Stimulated activated CD4-positive, alpha-beta T cell treated with anti-CD3 and anti-CD28 coated beads, Interleukin-1b, Interleukin-23, amount 100 ng/mL, for 48 hours (primary cell): Measurements from ENCODE around the gene STK38.
"Not testable (repeated sequence)": the region's sequence is repeated elsewhere in the genome, so short reads cannot be mapped to it uniquely, and the experiment has no call there.

ENCODE experiments used
- DNase-seq: peaks from one replicate; pipeline ENCODE4 v3.0.0-alpha.2; 2020

The STK38 gene

GRCh38 chr6:36479256-36479655 is 68.0 kb downstream of the STK38 start:
- no peak for DNase-seq

DNA sequence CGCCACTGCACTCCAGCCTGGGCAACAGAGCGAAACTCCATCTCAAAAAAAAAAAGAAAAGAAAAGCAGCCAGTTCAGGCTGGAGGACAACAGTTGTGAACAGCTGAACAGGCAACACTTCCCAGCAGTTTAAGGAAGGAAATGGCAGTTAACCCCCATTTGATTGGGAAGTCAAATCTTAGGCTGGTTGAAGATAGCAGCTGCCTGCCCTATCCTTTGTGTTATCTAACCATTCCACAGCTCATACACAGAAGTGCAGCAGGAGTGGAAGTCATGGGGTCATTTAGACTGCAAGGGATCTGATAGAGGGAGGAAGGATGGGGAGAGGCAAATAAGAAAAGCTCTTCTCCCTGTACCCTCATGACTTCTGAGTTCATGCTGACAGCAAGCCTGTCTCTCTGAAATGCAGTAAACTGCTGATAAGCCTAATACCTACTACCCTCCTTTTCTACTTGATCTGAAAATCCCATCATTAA is 69.2 kb downstream of the STK38 start:
- no peak for DNase-seq

DNA sequence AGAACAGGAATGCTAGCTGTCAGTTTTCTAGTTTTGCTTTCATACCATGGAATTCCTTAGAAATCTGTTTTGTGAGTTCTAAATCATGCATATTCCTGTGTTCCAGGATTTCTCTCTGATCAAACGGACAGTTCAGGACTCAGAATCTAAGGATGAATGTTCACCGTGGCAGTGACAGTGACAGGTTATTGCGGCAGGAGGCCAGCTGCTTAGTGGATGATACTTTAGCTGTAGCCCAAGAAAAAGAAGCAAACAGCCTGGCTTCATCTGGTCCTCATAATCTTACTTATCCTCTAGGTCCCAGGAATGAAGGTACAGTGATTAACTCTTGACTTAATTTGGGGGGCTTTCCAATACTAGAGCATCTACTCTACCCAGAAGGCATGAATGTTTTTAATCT is 77.3 kb downstream of the STK38 start:
- DNase-seq, result no peak

- DNase-seq, result no peak
Observed at GRCh38 chr6:36469148-36469661, 78.1 kb downstream of the STK38 start.

- no peak for DNase-seq
Observed at GRCh38 chr6:36467625-36468024, 79.7 kb downstream of the STK38 start.

- DNase-seq, result no peak
Observed at GRCh38 chr6:36464233-36464632, 83.0 kb downstream of the STK38 start.

DNA sequence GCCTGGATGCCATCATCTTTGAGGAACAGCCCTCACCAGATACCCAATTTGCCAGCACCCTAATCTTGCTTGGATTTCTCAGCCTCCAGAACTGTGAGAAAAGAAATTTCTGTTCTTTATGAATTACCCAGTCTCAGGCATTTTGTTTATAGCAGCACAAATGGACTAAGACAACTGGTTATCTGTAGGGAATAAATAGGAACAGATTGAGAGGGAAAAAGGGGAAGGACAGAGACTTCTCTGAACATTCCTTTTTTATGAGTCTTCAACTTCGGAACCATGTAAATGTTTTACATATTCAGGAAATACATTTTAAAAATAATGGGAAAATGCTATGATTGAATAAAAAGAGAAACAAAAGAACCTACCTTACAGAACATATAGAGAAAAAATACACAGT is 83.6 kb downstream of the STK38 start:
- DNase-seq, result no peak

DNA sequence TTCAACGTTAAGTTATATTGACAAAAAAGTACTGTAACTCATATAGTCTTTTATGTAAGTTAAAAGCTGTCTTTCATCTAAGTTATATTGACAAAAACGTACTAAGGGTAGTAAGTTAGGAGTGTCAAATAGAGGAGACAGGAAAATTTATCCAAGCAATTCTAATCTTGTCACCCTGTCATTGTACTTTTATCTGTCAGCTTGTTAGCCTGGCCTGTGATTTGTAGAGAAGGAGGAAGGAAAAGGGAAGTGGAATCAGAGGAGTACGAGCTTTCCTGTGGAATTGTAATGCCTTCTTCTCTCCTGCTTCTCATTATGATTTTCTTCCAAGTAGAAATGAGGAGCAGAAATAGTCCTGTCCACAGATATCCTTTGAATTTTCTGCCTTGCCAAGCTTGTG is 85.6 kb downstream of the STK38 start:
- DNase-seq, result no peak

- DNase-seq, result no peak
Observed at GRCh38 chr6:36460916-36461315, 86.4 kb downstream of the STK38 start.

DNA sequence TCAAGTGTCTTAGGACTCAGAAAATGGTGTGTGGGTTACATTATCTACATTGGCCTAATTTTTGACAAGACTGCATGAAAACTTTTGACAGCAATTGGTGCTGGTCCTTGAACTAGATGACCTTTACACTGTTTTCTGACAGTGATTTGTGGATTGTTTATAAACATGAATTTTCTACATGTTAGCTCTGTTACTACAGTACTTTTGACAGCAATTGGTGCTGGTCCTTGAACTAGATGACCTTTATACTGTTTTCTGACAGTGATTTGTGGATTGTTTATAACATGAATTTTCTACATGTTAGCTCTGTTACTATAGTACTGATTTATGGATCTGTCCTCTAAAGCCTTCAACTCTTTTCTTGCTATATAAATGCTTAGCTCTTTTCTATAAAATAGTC is 87.8 kb downstream of the STK38 start:
- no peak for DNase-seq

- no peak for DNase-seq
Observed at GRCh38 chr6:36455486-36456027, 91.7 kb downstream of the STK38 start.

- DNase-seq, result not testable (repeated sequence)
Observed at GRCh38 chr6:36452897-36453296, 94.4 kb downstream of the STK38 start.

GRCh38 chr6:36449173-36449572 is 98.1 kb downstream of the STK38 start:
- not testable (repeated sequence) for DNase-seq

DNA sequence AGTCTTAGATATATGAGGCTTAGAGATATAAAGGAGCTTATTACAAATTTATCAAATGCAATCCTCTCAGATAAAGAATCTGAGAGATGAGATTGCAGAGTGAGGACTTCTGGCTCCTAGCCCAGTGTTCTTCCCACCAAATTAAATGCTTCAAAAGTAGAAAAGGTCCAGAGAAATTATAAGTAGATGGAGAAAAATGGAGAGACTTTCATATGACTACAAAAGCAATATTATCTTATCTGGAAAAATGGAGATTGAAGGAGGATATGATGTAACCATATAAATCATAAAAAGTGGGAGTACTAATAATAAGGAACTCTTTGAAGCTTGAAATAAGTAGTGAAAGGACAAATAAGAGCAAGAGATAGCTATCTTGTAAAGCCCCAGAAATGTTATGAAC is 101.7 kb downstream of the STK38 start:
- no peak for DNase-seq

GRCh38 chr6:36444470-36444869 is 102.8 kb downstream of the STK38 start:
- no peak for DNase-seq
